HCT116 (cell line): ENCODE data around the gene ACO2. TPM values are rescaled to one million over a fixed set of nuclear protein-coding genes. Genes with fewer than 3 reads are reported as not detected.

ENCODE experiments used
- ATAC-seq: fragments of 200-7000 bp; cut with Tn5 transposase; 2 replicates; pipeline ENCODE4 v1.9.1; 2020; ENCODE audit warnings: mild to moderate bottlenecking, moderate library complexity
- BruUV-seq: library from RNA; stranded (reverse); fragments of 400-500 nt; replicated peaks from 2 replicates; lab custom pipeline; 2021; lab: Mats Ljungman, UMichigan
- CTCF ChIA-PET: fragments of 300-600 bp; sonication (Branson Sonifier 250); formaldehyde crosslinking; loops from one replicate; lab custom pipeline; 2021; ENCODE audit warnings: antibody characterized with exemption; lab: Charles Lee
- POLR2A ChIA-PET: fragments of 300-600, 350-600 bp; sonication (Branson Sonifier 250); formaldehyde crosslinking; loops from one replicate; lab custom pipeline; 2021; ENCODE audit warnings: antibody characterized with exemption; lab: Charles Lee
- RAD21 ChIA-PET, 2 experiments: fragments of 300-600 bp; sonication (Branson Sonifier 250); formaldehyde crosslinking; loops; one replicate each; lab custom pipeline; 2023; ENCODE audit warnings: low total read pairs in 2 of 2; ENCODE audit not compliant: uncharacterized antibody in 2 of 2, unreplicated experiment in 2 of 2, low non-redundant PET in 1 of 2; lab: Charles Lee
- DNase-seq: peaks from one replicate; pipeline ENCODE4 v3.0.0-alpha.2; 2010; ENCODE audit warnings: low read depth, low spot score
- H2AFZ ChIP-seq: fragments of 200-600 bp; shearing (Covaris generic), sonication (generic); 2 replicates; pipeline ENCODE4 v1.6.1; 2017; ENCODE audit warnings: low read depth, mixed run types, mixed read lengths, antibody characterized with exemption, low read length; ENCODE audit not compliant: poor library complexity, severe bottlenecking
- H3K27ac ChIP-seq: 2 replicates; pipeline ENCODE4 v1.5.1; 2012; ENCODE audit warnings: low read depth, low read length
- H3K27me3 ChIP-seq: fragments of 200-600 bp; sonication (generic); 2 replicates; pipeline ENCODE4 v1.6.1; 2016; ENCODE audit warnings: mixed run types, low read length, mixed read lengths; ENCODE audit not compliant: insufficient read depth
- H3K36me3 ChIP-seq, 2 experiments: fragments of 200-500 bp in 1 of 2; fragments of 200-600 bp in 1 of 2; sonication (Bioruptor generic) in 1 of 2; sonication (generic) in 1 of 2; 2 replicates each; pipeline versions ENCODE4 v1.5.1 to v1.6.1; 2014 to 2016; ENCODE audit warnings: low read length in 2 of 2, inconsistent platforms in 1 of 2, mixed read lengths in 1 of 2, mixed run types in 1 of 2; ENCODE audit not compliant: insufficient read depth in 2 of 2, control insufficient read depth in 1 of 2
- H3K4me1 ChIP-seq, 2 experiments: fragments of 200-600 bp in 1 of 2; sonication (generic) in 1 of 2; 2 replicates each; pipeline versions ENCODE4 v1.5.1 to v1.6.1; 2012 to 2017; ENCODE audit warnings: low read length in 2 of 2, inconsistent platforms in 1 of 2, mild to moderate bottlenecking in 1 of 2, mixed read lengths in 1 of 2, mixed run types in 1 of 2, moderate library complexity in 1 of 2; ENCODE audit not compliant: insufficient read depth in 2 of 2, control insufficient read depth in 1 of 2
- H3K4me2 ChIP-seq: fragments of 200-600 bp; sonication (generic); 2 replicates; pipeline ENCODE4 v1.6.1; 2017; ENCODE audit warnings: mixed run types, low read length, mixed read lengths
- H3K4me3 ChIP-seq, 2 experiments: fragments of 200-600 bp in 1 of 2; sonication (generic) in 1 of 2; replicated peaks in 1 of 2; 2 replicates each; pipeline ENCODE4 v1.5.1; 2011 to 2016; ENCODE audit warnings: low read length in 2 of 2, control low read depth in 1 of 2, low read depth in 1 of 2, mild to moderate bottlenecking in 1 of 2, mixed read lengths in 1 of 2, mixed run types in 1 of 2
- H3K79me2 ChIP-seq: fragments of 200-600 bp; sonication (generic); 2 replicates; pipeline ENCODE4 v1.6.1; 2017; ENCODE audit warnings: mild to moderate bottlenecking, mixed run types, low read length, moderate library complexity, mixed read lengths; ENCODE audit not compliant: insufficient read depth
- H3K9ac ChIP-seq: fragments of 200-600 bp; sonication (generic); 2 replicates; pipeline ENCODE4 v1.6.1; 2016; ENCODE audit warnings: low read length, mixed read lengths
- H3K9me2 ChIP-seq: fragments of 200-600 bp; sonication (generic), shearing (Covaris generic); 2 replicates; pipeline ENCODE4 v1.6.1; 2017; ENCODE audit warnings: mixed run types, mild to moderate bottlenecking, moderate library complexity; ENCODE audit not compliant: insufficient read depth
- H3K9me3 ChIP-seq, 2 experiments: fragments of 200-500 bp in 1 of 2; fragments of 200-600 bp in 1 of 2; sonication (Bioruptor generic) in 1 of 2; sonication (generic) in 1 of 2; 2 replicates each; pipeline ENCODE4 v1.6.1; 2014 to 2017; ENCODE audit warnings: low read length in 2 of 2, mixed read lengths in 2 of 2, inconsistent platforms in 1 of 2, low read depth in 1 of 2, mild to moderate bottlenecking in 1 of 2, mixed run types in 1 of 2, moderate library complexity in 1 of 2; ENCODE audit not compliant: control insufficient read depth in 1 of 2, insufficient read depth in 1 of 2
- H4K20me1 ChIP-seq: fragments of 200-600 bp; sonication (generic), shearing (Covaris generic); 2 replicates; pipeline ENCODE4 v1.6.1; 2017; ENCODE audit warnings: mixed run types, mild to moderate bottlenecking, moderate library complexity; ENCODE audit not compliant: insufficient read depth
- ATF3 ChIP-seq: IDR thresholded peaks from 2 replicates; pipeline ENCODE4 v1.6.1; 2012
- FOSL1 ChIP-seq: IDR thresholded peaks from 2 replicates; pipeline ENCODE4 v1.6.1; 2012; ENCODE audit warnings: low read depth
- POLR2A ChIP-seq: IDR thresholded peaks from 2 replicates; pipeline ENCODE4 v1.7.0; 2011; ENCODE audit warnings: borderline replicate concordance; ENCODE audit not compliant: insufficient read depth, insufficient read length; ENCODE audit errors: extremely low read depth
- SP1 ChIP-seq: IDR thresholded peaks from 2 replicates; pipeline ENCODE4 v1.6.1; 2012; ENCODE audit warnings: low read depth
- YY1 ChIP-seq: IDR thresholded peaks from 2 replicates; pipeline ENCODE4 v1.6.1; 2011; ENCODE audit warnings: low read length, low read depth, moderate library complexity, mild to moderate bottlenecking; ENCODE audit not compliant: insufficient replicate concordance; ENCODE audit errors: extremely low read depth
- intact Hi-C: fragments of 100-400 bp; cut with micrococcal nuclease; formaldehyde crosslinking; loops from 2 replicates; pipeline ENCODE4 v1.10.0; 2022
- total RNA-seq: library from RNA; stranded (reverse); gene quantifications from one replicate; pipeline ENCODE4 v1.2.1, GENCODE V29; 2021; ENCODE audit not compliant: unreplicated experiment
- TF ChIP-seq, protein P1 (sequence below): IDR thresholded peaks from 2 replicates; pipeline ENCODE4 v1.6.1; 2012

ACO2 gene
- total RNA-seq, 1 experiment from 2014 or later: 108 TPM

GRCh38 chr22:41478473-41478872 is 9.6 kb downstream of the ACO2 start (continued):
- TF ChIP-seq, protein P1, sequence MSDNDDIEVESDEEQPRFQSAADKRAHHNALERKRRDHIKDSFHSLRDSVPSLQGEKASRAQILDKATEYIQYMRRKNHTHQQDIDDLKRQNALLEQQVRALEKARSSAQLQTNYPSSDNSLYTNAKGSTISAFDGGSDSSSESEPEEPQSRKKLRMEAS: no peak
- TF ChIP-seq ATF3 (no peak), SP1 (no peak), YY1 (no peak), FOSL1 (no peak), POLR2A (no peak)
- TF ChIP-seq, all 23 proteins: peak for 0

GRCh38 chr22:41478891-41479521 is 10.1 kb downstream of the ACO2 start:
- no peak overlapping the region for H3K27ac ChIP-seq
- TF ChIP-seq, protein P1: no peak
- no peak overlapping the region for H2AFZ ChIP-seq
- no peaks in the 10 kb centered on the region for H3K9me2 ChIP-seq
- CTCF ChIA-PET: no interaction called here
- H3K36me3 ChIP-seq: 0 out of 4 replicates have a peak, but pooled peaks cover 0 to 3% of the 10 kb centered on the region in 2 experiments
- peaks cover 3 to 29% of the 10 kb centered on the region in 2 experiments; a peak in 3 of 4 replicates for H3K4me1 ChIP-seq
- H3K4me2 ChIP-seq: no peak overlapping the region
- H3K9me3 ChIP-seq: no peaks in the 10 kb centered on the region
- H3K9ac ChIP-seq: no peak overlapping the region
- RAD21 ChIA-PET: interaction anchor here in 1 of 2 experiments (0.6 kb wide), 1 partner anchor 17 kb away, joined by 5 read pairs; no protein-coding TSS in a partner anchor
- H3K79me2 ChIP-seq: peaks cover 92% of the 10 kb centered on the region
- DNase-seq (no peak), ATAC-seq (no peak)
- intact Hi-C loops: no loop called here
- H3K27me3 ChIP-seq: no peaks in the 10 kb centered on the region
- H4K20me1 ChIP-seq: peaks cover 7% of the 10 kb centered on the region; the same call in 1 of the 2 replicates
- no TSS peak for BruUV-seq
- POLR2A ChIA-PET: interaction anchor here (1.2 kb wide), 1 partner anchor 10 kb away, joined by 4 read pairs; the partner anchor contains the start of genes ACO2 and PHF5A
- no peak overlapping the region for H3K4me3 ChIP-seq
